Fibroblast of mammary gland (primary cell): Measurements from ENCODE around the gene LRRC4C.

Experiments
- DNase-seq: peaks from one replicate; pipeline ENCODE4 v3.0.0-alpha.2; 2010; ENCODE audit warnings: low read depth
- H3K4me3 ChIP-seq: 2 replicates; pipeline ENCODE4 v1.5.1; 2011; ENCODE audit warnings: low read depth, mild to moderate bottlenecking, low read length, moderate library complexity; ENCODE audit not compliant: control insufficient read depth
- CTCF ChIP-seq: conservative IDR thresholded peaks from 2 replicates; pipeline ENCODE4 v1.5.1; 2011; ENCODE audit warnings: low read depth, low read length, inconsistent platforms; ENCODE audit not compliant: control insufficient read depth, insufficient read depth

LRRC4C gene

DNA sequence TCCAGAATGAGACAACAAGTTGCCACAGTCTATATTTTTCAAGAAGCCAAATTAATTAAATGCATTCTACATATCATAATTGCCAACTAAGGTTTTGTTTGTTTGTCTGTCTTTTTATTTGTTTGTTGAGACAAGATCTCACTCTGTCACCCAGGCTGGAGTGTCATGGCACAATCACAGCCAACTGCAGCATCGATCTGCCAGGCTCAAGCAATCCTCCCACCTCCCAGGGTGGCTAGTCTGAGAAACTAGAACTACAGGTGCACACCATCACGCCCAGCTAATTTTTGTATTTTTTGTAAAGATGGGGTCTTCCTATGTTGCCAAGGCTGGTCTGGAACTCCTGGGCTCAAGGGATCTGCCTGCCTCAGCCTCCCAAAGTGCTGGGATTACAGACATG lies 140.0 kb downstream of the LRRC4C start:
- DNase-seq = no peak
- TF ChIP-seq CTCF = no peak
- H3K4me3 ChIP-seq = no peak overlapping the region

DNA sequence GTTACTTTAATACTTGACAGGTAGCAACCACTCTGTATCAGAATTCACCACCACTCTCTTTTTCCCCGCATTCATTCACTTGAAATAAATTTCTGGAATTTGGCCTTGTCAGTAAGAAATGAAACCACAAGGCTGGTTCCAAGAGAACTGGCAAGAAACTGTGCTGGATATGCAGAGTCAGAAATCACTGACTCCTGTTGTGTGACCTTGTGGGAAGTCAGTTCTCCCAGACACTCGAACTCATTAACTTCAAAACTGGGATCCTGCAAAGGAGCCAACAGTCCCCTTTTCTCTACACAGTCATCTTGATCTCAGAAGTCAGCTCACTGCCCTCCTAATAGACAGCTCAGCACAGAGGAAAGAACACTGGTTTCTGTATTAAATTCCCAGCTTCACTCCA lies 142.7 kb downstream of the LRRC4C start:
- no peak for TF ChIP-seq CTCF
- no peak overlapping the region for H3K4me3 ChIP-seq
- no peak for DNase-seq

DNA sequence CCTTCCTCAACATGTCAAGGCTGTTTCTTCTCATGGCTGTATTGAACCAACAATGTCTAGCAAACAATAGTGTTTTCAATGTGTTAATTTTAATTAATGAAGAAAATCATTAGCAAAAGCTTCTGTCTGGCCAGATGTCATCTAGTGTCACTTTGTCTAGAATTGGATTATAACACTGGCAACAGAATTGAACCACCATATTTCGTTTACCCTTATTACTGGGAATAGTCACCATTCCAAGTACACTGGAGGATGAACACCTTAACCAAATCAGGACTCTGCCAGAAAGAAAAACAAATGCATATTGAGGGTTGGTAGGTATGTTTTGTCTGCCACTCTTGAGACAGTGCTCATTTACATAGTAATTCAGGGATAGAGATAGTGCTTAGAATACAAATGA lies 146.2 kb downstream of the LRRC4C start:
- no peak for TF ChIP-seq CTCF
- no peak overlapping the region for H3K4me3 ChIP-seq
- no peak for DNase-seq

GRCh38 chr11:41309716-41310115 lies 149.7 kb downstream of the LRRC4C start:
- H3K4me3 ChIP-seq = no peak overlapping the region
- no peak for DNase-seq
- TF ChIP-seq CTCF = no peak

DNA sequence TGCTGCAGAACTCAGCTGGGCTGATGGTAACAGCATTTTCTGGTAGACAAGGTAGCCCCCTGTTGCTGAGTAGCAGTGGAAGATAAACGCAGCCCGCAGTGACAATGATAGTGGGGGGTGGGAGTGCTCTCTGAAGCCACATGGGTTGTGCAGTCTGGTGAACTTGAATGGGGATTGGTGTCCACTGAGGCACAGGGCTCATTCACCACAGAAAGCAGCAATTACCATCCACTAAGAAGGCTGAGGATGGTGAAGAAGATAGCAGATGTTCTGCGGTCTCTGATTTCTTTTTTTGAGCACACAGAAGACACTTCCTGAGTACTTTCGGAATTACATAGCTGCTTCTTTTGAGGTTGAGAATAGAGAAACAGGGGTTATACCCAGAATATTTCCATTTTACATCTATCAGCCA lies 150.3 kb downstream of the LRRC4C start:
- no peak for TF ChIP-seq CTCF
- no peak overlapping the region for H3K4me3 ChIP-seq
- no peak for DNase-seq

GRCh38 chr11:41308286-41308685 lies 151.2 kb downstream of the LRRC4C start:
- DNase-seq = no peak
- H3K4me3 ChIP-seq = no peak overlapping the region
- no peak for TF ChIP-seq CTCF
